SK-N-SH (cell line): ENCODE results near the gene SLCO4A1. TPM values are rescaled to one million over a fixed set of nuclear protein-coding genes. Genes with fewer than 3 reads are reported as not detected.

ENCODE experiments used
- CTCF ChIA-PET: fragments of 300-600, 350-600 bp; formaldehyde crosslinking; extraction: SDS; loops from one replicate; lab custom pipeline; 2021; lab: Yijun Ruan, JAX
- POLR2A ChIA-PET: fragments of 350-600 bp; sonication (Branson Sonifier 250); formaldehyde crosslinking; extraction: SDS; loops from one replicate; lab custom pipeline; 2020; ENCODE audit warnings: antibody characterized with exemption, inconsistent platforms; lab: Yijun Ruan, JAX
- DNase-seq: peaks from one replicate; pipeline ENCODE4 v3.0.0; 2012
- H2AFZ ChIP-seq: fragments of 200-600 bp; sonication (generic); 2 replicates; pipeline ENCODE4 v1.8.1; 2016; ENCODE audit warnings: antibody characterized with exemption, mild to moderate bottlenecking, low read depth
- H3F3A ChIP-seq: fragments of 200-600 bp; sonication (generic); replicated peaks from 2 replicates; pipeline ENCODE3; 2016; ENCODE audit warnings: antibody characterized with exemption, mild to moderate bottlenecking; ENCODE audit not compliant: insufficient read depth
- H3K27ac ChIP-seq, 2 experiments: fragments of 200-500 bp in 1 of 2; fragments of 200-600 bp in 1 of 2; sonication (Bioruptor generic) in 1 of 2; sonication (generic), shearing (Covaris generic) in 1 of 2; 2 replicates each; pipeline versions ENCODE4 v1.5.1 to v1.6.1; 2014 to 2016; ENCODE audit warnings: low read depth in 2 of 2, inconsistent platforms in 1 of 2, low read length in 1 of 2, mild to moderate bottlenecking in 1 of 2, mixed read lengths in 1 of 2
- H3K27me3 ChIP-seq: fragments of 200-600 bp; sonication (generic), shearing (Covaris generic); 2 replicates; pipeline ENCODE4 v1.6.1; 2016; ENCODE audit warnings: mixed run types; ENCODE audit not compliant: insufficient read depth
- H3K36me3 ChIP-seq, 2 experiments: fragments of 200-500 bp in 1 of 2; fragments of 200-600 bp in 1 of 2; sonication (Bioruptor generic) in 1 of 2; sonication (generic) in 1 of 2; replicated peaks in 1 of 2; 2 replicates each; pipeline versions ENCODE3 to v1.5.1; 2014 to 2016; ENCODE audit warnings: low read length in 1 of 2, mild to moderate bottlenecking in 1 of 2; ENCODE audit not compliant: insufficient read depth in 2 of 2, control insufficient read depth in 1 of 2
- H3K4me1 ChIP-seq, 2 experiments: fragments of 200-500 bp in 1 of 2; fragments of 200-600 bp in 1 of 2; sonication (Bioruptor generic) in 1 of 2; sonication (generic), shearing (Covaris generic) in 1 of 2; 2 replicates each; pipeline versions ENCODE4 v1.5.1 to v1.6.1; 2014 to 2016; ENCODE audit warnings: low read depth in 1 of 2, low read length in 1 of 2, mixed run types in 1 of 2; ENCODE audit not compliant: insufficient read depth in 2 of 2, control insufficient read depth in 1 of 2
- H3K4me2 ChIP-seq: fragments of 200-600 bp; sonication (generic), shearing (Covaris generic); 2 replicates; pipeline ENCODE4 v1.6.1; 2017; ENCODE audit warnings: mixed run types
- H3K4me3 ChIP-seq, 2 experiments: fragments of 200-500 bp in 1 of 2; fragments of 200-600 bp in 1 of 2; sonication (Bioruptor generic) in 1 of 2; sonication (generic), shearing (Covaris generic) in 1 of 2; 2 replicates each; pipeline versions ENCODE4 v1.5.1 to v1.8.1; 2014 to 2016; ENCODE audit warnings: low read depth in 2 of 2, inconsistent platforms in 1 of 2, low read length in 1 of 2, mild to moderate bottlenecking in 1 of 2, mixed read lengths in 1 of 2, moderate library complexity in 1 of 2
- H3K79me2 ChIP-seq: fragments of 200-600 bp; sonication (generic); 2 replicates; pipeline ENCODE4 v1.8.1; 2017; ENCODE audit warnings: mild to moderate bottlenecking; ENCODE audit not compliant: insufficient read depth
- H3K9ac ChIP-seq: fragments of 200-600 bp; sonication (generic); 2 replicates; pipeline ENCODE4 v1.6.1; 2017; ENCODE audit warnings: mixed run types
- H3K9me2 ChIP-seq: fragments of 200-600 bp; sonication (generic); 2 replicates; pipeline ENCODE4 v1.6.1; 2017; ENCODE audit warnings: mixed run types
- H3K9me3 ChIP-seq: fragments of 200-600 bp; sonication (generic); 2 replicates; pipeline ENCODE4 v1.6.1; 2017; ENCODE audit warnings: mixed run types, mild to moderate bottlenecking, moderate library complexity
- H4K20me1 ChIP-seq: fragments of 200-600 bp; sonication (generic); 2 replicates; pipeline ENCODE4 v1.6.1; 2017; ENCODE audit warnings: mild to moderate bottlenecking, mixed run types; ENCODE audit not compliant: insufficient read depth
- ELF1 ChIP-seq: IDR thresholded peaks from 2 replicates; pipeline ENCODE4 v1.4.0; 2012
- EP300 ChIP-seq, 2 experiments: IDR thresholded peaks; 2 replicates each; pipeline versions ENCODE4 v1.4.0 to v1.6.1; 2012; ENCODE audit warnings: borderline replicate concordance in 1 of 2, low read depth in 1 of 2, low read length in 1 of 2
- EZH2phosphoT487 ChIP-seq: fragments of 200-600 bp; sonication (generic); IDR thresholded peaks from 2 replicates; pipeline ENCODE4 v1.6.1; 2017; ENCODE audit warnings: low read depth, mixed run types, mild to moderate bottlenecking, antibody characterized with exemption, moderate library complexity, borderline replicate concordance
- FOSL2 ChIP-seq: IDR thresholded peaks from 2 replicates; pipeline ENCODE4 v1.4.0; 2012; ENCODE audit warnings: low read depth, mild to moderate bottlenecking, moderate library complexity, borderline replicate concordance
- FOXM1 ChIP-seq: IDR thresholded peaks from 2 replicates; pipeline ENCODE4 v1.4.0; 2012; ENCODE audit warnings: low read depth, mild to moderate bottlenecking
- GABPA ChIP-seq: IDR thresholded peaks from 2 replicates; pipeline ENCODE4 v1.4.0; 2012; ENCODE audit warnings: low read depth, mild to moderate bottlenecking
- JUND ChIP-seq: IDR thresholded peaks from 2 replicates; pipeline ENCODE4 v1.4.0; 2012
- MXI1 ChIP-seq: IDR thresholded peaks from 2 replicates; pipeline ENCODE4 v1.6.1; 2012; ENCODE audit warnings: mild to moderate bottlenecking, low read depth, low read length, improper control_type of control experiment
- PBX3 ChIP-seq: IDR thresholded peaks from 2 replicates; pipeline ENCODE4; 2012
- RCOR1 ChIP-seq: fragments of 150-350 bp; IDR thresholded peaks from 2 replicates; pipeline ENCODE4 v1.6.1; 2017; ENCODE audit warnings: antibody characterized with exemption, low read length
- RFX5 ChIP-seq: IDR thresholded peaks from 2 replicates; pipeline ENCODE4 v1.6.1; 2012; ENCODE audit warnings: mild to moderate bottlenecking, improper control_type of control experiment, low read length
- RXRA ChIP-seq: IDR thresholded peaks from 2 replicates; pipeline ENCODE4 v1.4.0; 2012; ENCODE audit warnings: low read depth, mild to moderate bottlenecking, borderline replicate concordance
- SIN3A ChIP-seq: IDR thresholded peaks from 2 replicates; pipeline ENCODE4 v1.6.1; 2012; ENCODE audit warnings: low read depth, mild to moderate bottlenecking, low read length, moderate library complexity, borderline replicate concordance
- TAF1 ChIP-seq: IDR thresholded peaks from 2 replicates; pipeline ENCODE4 v1.6.1; 2012; ENCODE audit warnings: low read depth, mild to moderate bottlenecking, low read length, moderate library complexity, borderline replicate concordance
- USF1 ChIP-seq: IDR thresholded peaks from 2 replicates; pipeline ENCODE4 v1.4.0; 2012; ENCODE audit warnings: low read depth, borderline replicate concordance
- USF2 ChIP-seq: fragments of 150-350 bp; IDR thresholded peaks from 2 replicates; pipeline ENCODE4 v1.6.1; 2017; ENCODE audit warnings: antibody characterized with exemption, low read length, low read depth, borderline replicate concordance
- YY1 ChIP-seq: IDR thresholded peaks from 2 replicates; pipeline ENCODE4 v1.4.0; 2012; ENCODE audit warnings: low read depth, mild to moderate bottlenecking
- WGBS: methylation state at CpG from one replicate; pipeline ENCODE4 v1.1.6; 2017; ENCODE audit warnings: low lambda C conversion rate; 5-methylcytosine and 5-hydroxymethylcytosine counted together
- polyA plus RNA-seq, 3 experiments: library from polyadenylated mRNA; depleted of rRNA; stranded (reverse); fragments of >200 nt; gene quantifications; 2 replicates each; pipeline ENCODE4 v1.2.3, GENCODE V29; 2012
- TF ChIP-seq, protein P1 (sequence below): fragments of 200-600 bp; sonication (generic); IDR thresholded peaks from 2 replicates; pipeline ENCODE4 v1.6.1; 2017; ENCODE audit warnings: antibody characterized with exemption, mild to moderate bottlenecking, moderate library complexity
- TF ChIP-seq, protein P2 (sequence below): IDR thresholded peaks from 2 replicates; pipeline ENCODE4 v1.4.0; 2012; ENCODE audit warnings: low read depth

SLCO4A1 gene
- polyA plus RNA-seq, 1 of the 3 experiments (the other 2 are of a cell fraction), result 0.33 TPM

GRCh38 chr20:62640870-62641269 is 1.4 kb upstream of the SLCO4A1 start:
- no peaks in the 10 kb centered on the region for H3K36me3 ChIP-seq
- no peaks in the 10 kb centered on the region for H3K79me2 ChIP-seq
- H3K9me3 ChIP-seq, result no peaks in the 10 kb centered on the region
- no peaks in the 10 kb centered on the region for H3K9me2 ChIP-seq
- peaks cover 0 to 56% of the 10 kb centered on the region in 2 experiments; a peak in 2 of 4 replicates for H3K4me1 ChIP-seq
- 82% methylated on average over 5 of the region's 9 CpGs for WGBS
- no peak overlapping the region for H3K9ac ChIP-seq
- H4K20me1 ChIP-seq, result no peaks in the 10 kb centered on the region
- DNase-seq, result no peak
- peaks cover 37% of the 10 kb centered on the region for H3K27me3 ChIP-seq
- TF ChIP-seq FOXM1, result no peak
- TF ChIP-seq JUND, result no peak
- no peak for TF ChIP-seq SIN3A
- no peak for TF ChIP-seq RCOR1
- no peak for TF ChIP-seq MXI1
- TF ChIP-seq USF1, result no peak
- no peak for TF ChIP-seq EZH2phosphoT487
- no peak for TF ChIP-seq YY1
- TF ChIP-seq, protein P1, sequence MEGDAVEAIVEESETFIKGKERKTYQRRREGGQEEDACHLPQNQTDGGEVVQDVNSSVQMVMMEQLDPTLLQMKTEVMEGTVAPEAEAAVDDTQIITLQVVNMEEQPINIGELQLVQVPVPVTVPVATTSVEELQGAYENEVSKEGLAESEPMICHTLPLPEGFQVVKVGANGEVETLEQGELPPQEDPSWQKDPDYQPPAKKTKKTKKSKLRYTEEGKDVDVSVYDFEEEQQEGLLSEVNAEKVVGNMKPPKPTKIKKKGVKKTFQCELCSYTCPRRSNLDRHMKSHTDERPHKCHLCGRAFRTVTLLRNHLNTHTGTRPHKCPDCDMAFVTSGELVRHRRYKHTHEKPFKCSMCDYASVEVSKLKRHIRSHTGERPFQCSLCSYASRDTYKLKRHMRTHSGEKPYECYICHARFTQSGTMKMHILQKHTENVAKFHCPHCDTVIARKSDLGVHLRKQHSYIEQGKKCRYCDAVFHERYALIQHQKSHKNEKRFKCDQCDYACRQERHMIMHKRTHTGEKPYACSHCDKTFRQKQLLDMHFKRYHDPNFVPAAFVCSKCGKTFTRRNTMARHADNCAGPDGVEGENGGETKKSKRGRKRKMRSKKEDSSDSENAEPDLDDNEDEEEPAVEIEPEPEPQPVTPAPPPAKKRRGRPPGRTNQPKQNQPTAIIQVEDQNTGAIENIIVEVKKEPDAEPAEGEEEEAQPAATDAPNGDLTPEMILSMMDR, result no peak
- no peak for TF ChIP-seq RFX5
- TF ChIP-seq TAF1, result no peak
- no peak overlapping the region for H2AFZ ChIP-seq
- POLR2A ChIA-PET, result no interaction called here
- H3K4me3 ChIP-seq, result no peak overlapping the region
- H3F3A ChIP-seq, result no peaks in the 10 kb centered on the region
- no peak overlapping the region for H3K27ac ChIP-seq
- CTCF ChIA-PET, result interaction anchor here (0.9 to 1.9 kb wide), 2 partner anchors 24 to 150 kb away, joined by 3 to 10 read pairs; no protein-coding TSS in a partner anchor
- no peak overlapping the region for H3K4me2 ChIP-seq

- Histone ChIP-seq H3K4me1 (peaks cover 0 to 61% of the 10 kb centered on the region in 2 experiments; a peak in 2 of 4 replicates), H3K4me3 (peak overlapping the region; percentile 35 to 56; a peak in 3 of 4 replicates), H3K27ac (peak overlapping the region in 1 of 2 experiments; percentile 74; a peak in 1 of 4 replicates), H3K4me2 (peak overlapping the region; percentile 71; the same call in 1 of the 2 replicates), H3K9ac (no peak overlapping the region), H2AFZ (0 out of 2 replicates have a peak overlapping the region, but pooled peaks have one; percentile 56), H4K20me1 (no peaks in the 10 kb centered on the region), H3K27me3 (peaks cover 37% of the 10 kb centered on the region), H3K79me2 (no peaks in the 10 kb centered on the region), H3K36me3 (no peaks in the 10 kb centered on the region), H3K9me2 (no peaks in the 10 kb centered on the region), H3F3A (no peaks in the 10 kb centered on the region), H3K9me3 (no peaks in the 10 kb centered on the region)
- CTCF ChIA-PET, result interaction anchor here (0.9 to 2.8 kb wide), 5 partner anchors 12 to 231 kb away, joined by 3 to 15 read pairs (median 7); no protein-coding TSS in a partner anchor
- POLR2A ChIA-PET, result interaction anchor here (1.1 to 2.5 kb wide), 4 partner anchors 8 to 153 kb away, joined by 3 to 16 read pairs (median 4); no protein-coding TSS in a partner anchor
- WGBS, result 65% methylated on average over 26 of the region's 32 CpGs
- no peak for DNase-seq
- TF ChIP-seq, protein P2, sequence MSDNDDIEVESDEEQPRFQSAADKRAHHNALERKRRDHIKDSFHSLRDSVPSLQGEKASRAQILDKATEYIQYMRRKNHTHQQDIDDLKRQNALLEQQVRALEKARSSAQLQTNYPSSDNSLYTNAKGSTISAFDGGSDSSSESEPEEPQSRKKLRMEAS, result no peak
- TF ChIP-seq EP300 (IDR thresholded peaks at IDR 0.05; ENCODE audit: borderline replicate concordance in 1 of 2, low read depth in 1 of 2, low read length in 1 of 2) (no peak), RCOR1 (no peak), RFX5 (no peak), USF2 (no peak), RXRA (no peak), GABPA (no peak), ELF1 (no peak), PBX3 (no peak), FOSL2 (no peak)
- TF ChIP-seq, protein P1, result no peak
Measured at GRCh38 chr20:62641321-62642050, 817 bp upstream of the SLCO4A1 start.
